ENCODE measurements around the gene RPS6KL1.
A peak's percentile ranks its signal among the peaks of the same experiment; 100 is the strongest.
"Not testable (repeated sequence)": the region's sequence is repeated elsewhere in the genome, so short reads cannot be mapped to it uniquely, and the experiment has no call there.

RPS6KL1 gene

GRCh38 chr14:74934476-74935359 lies 11.7 kb upstream of the RPS6KL1 start:
- DNase-seq, result no peak

DNA sequence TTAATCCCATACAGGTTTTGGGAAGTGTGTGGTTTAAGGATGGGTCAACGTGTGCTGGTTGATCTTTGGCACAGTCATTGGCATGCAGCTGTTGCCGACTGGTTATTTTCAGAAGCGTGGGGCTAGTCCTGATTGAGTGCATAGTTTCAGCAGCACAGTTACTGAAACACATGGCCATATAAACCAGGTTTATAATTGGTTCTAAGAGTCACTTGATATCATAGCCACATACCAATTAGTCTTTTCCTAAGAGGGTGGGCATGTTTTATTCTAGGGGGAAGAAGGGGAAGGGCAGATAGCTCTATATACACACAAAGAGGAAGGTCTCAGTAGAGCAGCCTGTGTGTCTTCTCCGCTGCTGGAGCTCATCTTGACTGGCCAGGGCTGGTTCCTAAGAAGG lies 11.0 kb upstream of the RPS6KL1 start:
- DNase-seq, result no peak

DNA sequence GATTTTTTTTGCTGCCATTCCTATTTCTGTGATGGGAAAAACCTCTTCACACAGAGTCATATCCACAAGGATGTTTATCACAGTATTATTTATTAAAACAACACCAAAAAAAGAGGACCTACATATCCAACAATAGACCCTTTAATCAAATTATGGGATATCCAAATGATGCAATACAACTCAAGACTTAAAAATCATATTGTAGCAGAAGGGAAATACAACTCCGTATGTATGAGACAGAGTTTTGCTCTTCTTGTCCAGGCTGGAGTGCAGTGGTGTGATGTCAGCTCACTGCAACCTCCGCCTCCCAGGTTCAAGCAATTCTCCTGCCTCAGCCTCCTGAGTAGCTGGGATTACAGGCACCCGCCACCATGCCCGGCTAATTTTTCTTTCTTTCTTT lies 9.9 kb upstream of the RPS6KL1 start:
- not testable (repeated sequence) for DNase-seq

GRCh38 chr14:74932401-74932901 lies 9.4 kb upstream of the RPS6KL1 start:
- peak; percentile 8 for DNase-seq

DNA sequence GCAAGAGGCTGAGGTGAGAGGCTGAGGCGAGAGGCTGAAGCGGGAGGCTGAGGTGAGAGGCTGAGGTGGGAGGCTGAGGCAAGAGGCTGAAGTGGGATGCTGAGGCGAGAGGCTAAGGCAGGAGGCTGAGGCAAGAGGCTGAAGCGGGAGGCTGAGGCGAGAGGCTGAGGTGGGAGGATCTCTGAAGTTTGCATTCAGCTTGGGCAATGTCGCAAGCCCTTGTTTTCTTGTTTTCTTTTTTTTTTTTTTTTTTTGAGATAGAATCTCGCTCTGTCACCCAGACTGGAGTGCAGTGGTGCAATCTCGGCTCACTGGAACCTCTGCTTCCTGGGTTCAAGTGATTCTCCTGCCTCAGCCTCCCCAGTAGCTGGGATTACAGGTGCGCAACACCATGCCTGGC lies 8.7 kb upstream of the RPS6KL1 start:
- not testable (repeated sequence) for DNase-seq

GRCh38 chr14:74929242-74929641 lies 6.2 kb upstream of the RPS6KL1 start:
- DNase-seq, result no peak

DNA sequence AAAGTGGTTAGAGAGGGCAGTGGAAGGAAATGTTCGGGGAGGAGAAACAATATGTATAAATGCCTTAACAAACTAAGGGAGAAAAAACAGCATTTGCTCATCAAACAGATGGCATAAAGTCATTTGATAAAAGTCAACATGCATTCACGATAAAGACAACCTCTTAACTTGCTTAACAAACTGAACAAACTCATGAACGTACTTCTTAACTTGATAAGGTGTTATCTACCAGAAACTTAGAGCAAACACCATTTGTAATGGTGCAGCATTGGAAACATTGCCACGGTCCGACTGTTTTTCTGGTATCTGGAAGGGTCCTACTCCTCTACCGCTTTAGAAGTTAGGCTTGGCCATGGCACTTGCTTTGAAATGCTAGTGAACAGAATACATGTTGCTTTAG lies 4.2 kb upstream of the RPS6KL1 start:
- no peak for DNase-seq

DNA sequence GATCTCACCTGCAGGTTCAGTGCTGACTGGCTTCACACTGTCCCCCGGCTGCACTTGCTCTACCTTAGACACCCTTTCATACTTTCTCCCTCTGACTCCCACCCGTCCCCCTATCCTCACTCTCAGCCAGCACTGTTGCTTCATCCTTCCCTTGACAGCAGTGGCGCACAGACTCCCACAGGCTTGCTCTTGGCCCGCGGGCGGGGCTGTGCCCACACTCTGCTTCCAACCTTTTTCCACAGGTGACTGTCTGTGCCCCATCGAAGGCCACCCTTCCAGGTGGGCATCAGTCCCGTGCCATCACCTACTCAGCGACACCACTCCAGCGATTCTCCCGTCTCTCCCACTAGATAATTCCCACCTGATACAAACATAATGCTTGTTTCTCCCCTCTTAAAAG lies 1.0 kb upstream of the RPS6KL1 start:
- DNase-seq, result no peak

GRCh38 chr14:74921987-74922751 lies 891 bp downstream of the RPS6KL1 start:
- no peak for DNase-seq

- DNase-seq, result no peak
Observed at GRCh38 chr14:74921053-74921620, 1.9 kb downstream of the RPS6KL1 start.

DNA sequence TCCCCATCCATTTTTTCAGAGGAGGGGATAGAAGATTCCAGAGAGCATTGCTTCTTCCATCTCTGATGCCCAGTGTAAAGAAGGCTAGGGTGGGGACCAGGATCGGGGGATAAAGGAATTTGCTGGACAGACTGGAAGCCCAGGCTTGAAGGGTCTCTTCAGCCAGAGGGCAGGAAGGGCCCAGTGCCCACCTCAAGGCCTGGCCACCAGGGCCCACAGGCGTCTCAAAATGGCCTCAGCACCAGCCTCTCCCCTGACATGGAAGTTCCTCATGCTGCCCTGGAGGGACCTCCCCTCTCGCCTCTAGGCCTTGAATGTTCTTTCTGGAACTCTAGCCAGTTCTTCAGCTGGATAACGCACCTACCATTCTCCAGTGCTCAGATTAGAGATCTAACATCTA lies 2.8 kb downstream of the RPS6KL1 start:
- no peak for DNase-seq

GRCh38 chr14:74919421-74920165 lies 3.5 kb downstream of the RPS6KL1 start:
- peak; percentile 48 for DNase-seq

- no peak for DNase-seq
Observed at GRCh38 chr14:74918380-74918779, 4.7 kb downstream of the RPS6KL1 start.

DNA sequence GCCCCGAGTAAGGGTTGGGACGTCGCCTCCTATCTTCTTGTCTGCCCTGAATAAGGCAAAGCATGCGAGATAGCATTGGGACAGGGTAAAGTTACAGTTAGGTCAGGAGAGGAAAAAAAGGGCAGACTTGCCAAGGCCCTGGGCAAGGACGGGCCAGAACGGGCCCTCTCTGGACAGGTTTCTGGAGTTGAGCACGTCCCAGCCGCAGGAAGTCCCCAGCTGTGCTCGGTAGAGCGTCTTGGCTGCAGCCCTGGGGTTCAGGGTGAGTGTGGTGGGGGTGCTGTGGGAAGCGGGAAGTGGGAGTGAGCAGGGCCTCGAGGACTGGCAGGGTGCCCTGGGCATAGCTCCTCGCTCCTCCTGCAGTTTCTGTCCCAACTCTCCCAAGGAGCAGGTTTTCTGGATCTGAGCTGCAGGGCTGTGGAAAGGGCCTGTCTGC lies 5.4 kb downstream of the RPS6KL1 start:
- no peak for DNase-seq

GRCh38 chr14:74917178-74917543 lies 5.9 kb downstream of the RPS6KL1 start:
- no peak for DNase-seq

- DNase-seq, result no peak
Observed at GRCh38 chr14:74915826-74916225, 7.2 kb downstream of the RPS6KL1 start.

- DNase-seq, result no peak
Observed at GRCh38 chr14:74915426-74915825, 7.6 kb downstream of the RPS6KL1 start.

DNA sequence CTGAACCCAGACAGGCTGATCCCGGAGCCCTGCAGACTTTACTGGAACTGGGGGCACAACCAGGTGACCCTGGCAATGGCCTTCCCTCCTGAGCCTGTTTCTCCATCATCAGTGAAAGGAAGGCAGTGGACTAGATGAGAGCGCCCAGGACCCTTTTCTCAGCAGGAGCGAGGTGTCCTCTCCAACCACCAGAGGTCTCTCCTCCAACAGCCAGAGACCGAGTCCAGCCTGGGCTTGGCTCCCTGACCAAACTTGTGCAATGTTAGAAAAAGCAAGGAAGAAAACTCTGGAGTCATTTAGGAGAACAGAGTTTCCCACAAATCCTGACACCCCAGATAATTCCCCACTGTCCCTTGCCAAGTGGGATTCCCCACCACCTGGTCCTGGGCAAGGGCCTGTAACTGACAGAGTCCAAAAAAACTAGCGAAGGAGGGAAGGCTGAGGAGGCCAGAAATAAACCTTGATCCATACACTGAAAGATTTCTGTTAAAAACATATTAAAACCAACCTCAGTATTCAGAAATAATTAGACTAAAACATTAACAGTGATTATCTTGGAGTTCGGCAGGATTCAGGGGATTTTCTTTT lies 9.0 kb downstream of the RPS6KL1 start:
- peak; percentile 55 for DNase-seq

DNA sequence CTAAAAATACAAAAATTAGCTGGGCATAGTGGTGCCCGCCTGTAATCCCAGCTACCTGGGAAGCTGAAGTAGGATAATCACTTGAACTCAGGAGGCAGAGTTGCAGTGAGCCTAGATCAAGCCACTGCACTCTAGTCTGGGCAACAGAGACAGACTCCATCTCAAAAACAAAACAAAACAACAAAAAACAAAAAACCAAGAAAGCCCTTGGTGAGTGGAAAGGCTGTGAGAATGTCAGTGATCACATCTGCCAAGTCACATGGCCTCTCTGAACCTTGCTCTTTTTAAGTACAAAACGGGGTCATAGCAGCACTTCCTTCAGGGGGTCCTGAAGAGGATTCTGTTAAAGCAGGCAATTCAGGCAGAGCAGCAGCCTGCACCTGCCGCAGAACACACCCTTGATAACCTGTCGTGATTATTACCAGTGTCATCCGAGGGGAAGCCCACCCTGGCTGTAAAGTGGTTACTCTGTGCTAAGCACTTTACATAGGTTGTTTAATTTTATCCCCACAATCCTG lies 9.6 kb downstream of the RPS6KL1 start:
- no peak for DNase-seq

GRCh38 chr14:74912801-74913200 lies 10.3 kb downstream of the RPS6KL1 start:
- no peak for DNase-seq

DNA sequence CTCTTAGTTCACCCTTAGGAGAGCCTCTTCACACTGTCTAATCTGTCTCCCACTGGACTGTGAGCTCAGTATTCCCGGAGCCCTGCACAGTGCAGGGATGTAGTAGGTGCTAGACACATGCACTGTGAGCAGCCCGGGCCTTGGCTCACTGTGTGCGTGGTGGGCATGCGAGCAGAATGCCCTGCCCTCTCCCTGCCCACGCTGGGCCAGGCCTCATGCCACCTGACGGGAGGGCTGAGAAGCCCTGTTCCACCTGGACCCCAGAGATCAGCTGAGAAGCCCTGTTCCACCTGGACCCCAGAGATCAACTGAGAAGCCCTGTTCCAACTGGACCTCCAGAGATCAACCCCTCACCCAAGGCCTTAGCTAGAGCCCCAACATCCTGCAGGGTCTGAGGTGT lies 10.9 kb downstream of the RPS6KL1 start:
- no peak for DNase-seq

DNA sequence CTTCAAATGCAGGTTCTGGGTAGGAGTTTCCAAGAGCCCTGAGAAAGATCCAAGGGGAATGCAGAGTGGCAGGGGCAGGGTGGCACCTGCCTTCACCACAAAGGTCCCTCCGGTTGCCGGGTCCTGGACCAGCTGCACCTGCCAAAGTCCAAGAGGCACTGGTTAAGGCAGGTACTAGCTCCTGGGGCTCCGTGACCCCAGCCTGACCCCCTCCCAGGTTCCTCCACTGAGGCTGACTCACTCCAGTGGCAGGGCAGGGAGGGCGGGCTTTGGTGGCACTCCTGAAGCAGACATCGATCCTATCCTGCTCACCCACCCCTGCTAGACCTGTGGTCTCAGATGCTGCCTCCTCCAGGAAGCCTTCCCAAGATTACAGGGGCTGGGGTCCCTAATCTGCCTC lies 11.4 kb downstream of the RPS6KL1 start:
- no peak for DNase-seq

All from NCI-H226 (cell line).